ENCODE measurements around the gene NKX2-2.

NKX2-2 gene

GRCh38 chr20:21520702-21521595 is 7.1 kb upstream of the NKX2-2 start (continued):
- TF ChIP-seq ZBTB20 (tag by site-specific recombination; IDR thresholded peaks at IDR 0.05) (no peak), MZF1 (tag by site-specific recombination; IDR thresholded peaks at IDR 0.05; ENCODE audit: borderline replicate concordance) (no peak), ZNF623 (tag by site-specific recombination; IDR thresholded peaks at IDR 0.05) (no peak), ZNF354C (tag by site-specific recombination; IDR thresholded peaks at IDR 0.05; ENCODE audit: borderline replicate concordance, low read depth) (no peak), ZNF558 (tag by site-specific recombination; IDR thresholded peaks at IDR 0.05) (no peak), ZBTB1 (tag by site-specific recombination; IDR thresholded peaks at IDR 0.05) (no peak), ZNF510 (tag by site-specific recombination; IDR thresholded peaks at IDR 0.05; ENCODE audit: insufficient replicate concordance) (no peak), ZNF777 (tag by site-specific recombination; IDR thresholded peaks at IDR 0.05; ENCODE audit: borderline replicate concordance) (no peak), ZNF2 (tag by site-specific recombination; IDR thresholded peaks at IDR 0.05) (no peak), ZNF600 (tag by site-specific recombination; IDR thresholded peaks at IDR 0.05) (no peak; the same call in 1 of the 2 replicates), ZNF692 (tag by site-specific recombination; IDR thresholded peaks at IDR 0.05) (peak; percentile 85), ZNF404 (tag by site-specific recombination; IDR thresholded peaks at IDR 0.05) (no peak), ZNF221 (tag by site-specific recombination; IDR thresholded peaks at IDR 0.05; ENCODE audit: borderline replicate concordance) (no peak), PRDM2 (tag by site-specific recombination; IDR thresholded peaks at IDR 0.05; ENCODE audit: borderline replicate concordance) (no peak), HIC1 (tag by site-specific recombination; IDR thresholded peaks at IDR 0.05) (no peak), BCL11B (tag by site-specific recombination; IDR thresholded peaks at IDR 0.05; ENCODE audit: low read depth) (no peak), GLIS1 (tag by site-specific recombination; IDR thresholded peaks at IDR 0.05) (peak; percentile 44; the same call in 1 of the 2 replicates), ZFHX2 (tag by site-specific recombination; conservative IDR thresholded peaks at IDR 0.05) (peak; percentile 72), ZNF416 (tag by site-specific recombination; IDR thresholded peaks at IDR 0.05) (no peak), ZNF530 (tag by site-specific recombination; IDR thresholded peaks at IDR 0.05; ENCODE audit: low read depth) (no peak), ZNF174 (tag by site-specific recombination; IDR thresholded peaks at IDR 0.05) (no peak)
- TF ChIP-seq, protein P1, sequence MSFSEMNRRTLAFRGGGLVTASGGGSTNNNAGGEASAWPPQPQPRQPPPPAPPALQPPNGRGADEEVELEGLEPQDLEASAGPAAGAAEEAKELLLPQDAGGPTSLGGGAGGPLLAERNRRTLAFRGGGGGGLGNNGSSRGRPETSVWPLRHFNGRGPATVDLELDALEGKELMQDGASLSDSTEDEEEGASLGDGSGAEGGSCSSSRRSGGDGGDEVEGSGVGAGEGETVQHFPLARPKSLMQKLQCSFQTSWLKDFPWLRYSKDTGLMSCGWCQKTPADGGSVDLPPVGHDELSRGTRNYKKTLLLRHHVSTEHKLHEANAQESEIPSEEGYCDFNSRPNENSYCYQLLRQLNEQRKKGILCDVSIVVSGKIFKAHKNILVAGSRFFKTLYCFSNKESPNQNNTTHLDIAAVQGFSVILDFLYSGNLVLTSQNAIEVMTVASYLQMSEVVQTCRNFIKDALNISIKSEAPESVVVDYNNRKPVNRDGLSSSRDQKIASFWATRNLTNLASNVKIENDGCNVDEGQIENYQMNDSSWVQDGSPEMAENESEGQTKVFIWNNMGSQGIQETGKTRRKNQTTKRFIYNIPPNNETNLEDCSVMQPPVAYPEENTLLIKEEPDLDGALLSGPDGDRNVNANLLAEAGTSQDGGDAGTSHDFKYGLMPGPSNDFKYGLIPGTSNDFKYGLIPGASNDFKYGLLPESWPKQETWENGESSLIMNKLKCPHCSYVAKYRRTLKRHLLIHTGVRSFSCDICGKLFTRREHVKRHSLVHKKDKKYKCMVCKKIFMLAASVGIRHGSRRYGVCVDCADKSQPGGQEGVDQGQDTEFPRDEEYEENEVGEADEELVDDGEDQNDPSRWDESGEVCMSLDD (tag by site-specific recombination; IDR thresholded peaks at IDR 0.05): peak; percentile 79
- TF ChIP-seq, protein P2, sequence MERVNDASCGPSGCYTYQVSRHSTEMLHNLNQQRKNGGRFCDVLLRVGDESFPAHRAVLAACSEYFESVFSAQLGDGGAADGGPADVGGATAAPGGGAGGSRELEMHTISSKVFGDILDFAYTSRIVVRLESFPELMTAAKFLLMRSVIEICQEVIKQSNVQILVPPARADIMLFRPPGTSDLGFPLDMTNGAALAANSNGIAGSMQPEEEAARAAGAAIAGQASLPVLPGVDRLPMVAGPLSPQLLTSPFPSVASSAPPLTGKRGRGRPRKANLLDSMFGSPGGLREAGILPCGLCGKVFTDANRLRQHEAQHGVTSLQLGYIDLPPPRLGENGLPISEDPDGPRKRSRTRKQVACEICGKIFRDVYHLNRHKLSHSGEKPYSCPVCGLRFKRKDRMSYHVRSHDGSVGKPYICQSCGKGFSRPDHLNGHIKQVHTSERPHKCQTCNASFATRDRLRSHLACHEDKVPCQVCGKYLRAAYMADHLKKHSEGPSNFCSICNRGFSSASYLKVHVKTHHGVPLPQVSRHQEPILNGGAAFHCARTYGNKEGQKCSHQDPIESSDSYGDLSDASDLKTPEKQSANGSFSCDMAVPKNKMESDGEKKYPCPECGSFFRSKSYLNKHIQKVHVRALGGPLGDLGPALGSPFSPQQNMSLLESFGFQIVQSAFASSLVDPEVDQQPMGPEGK (tag by site-specific recombination; IDR thresholded peaks at IDR 0.05): peak; percentile 80
